HUDEP-2 (cell line): ENCODE results near the gene RRP36.
A peak's percentile ranks its signal among the peaks of the same experiment; 100 is the strongest.

Experiments used
- DNase-seq, 76 experiments: peaks; one replicate each; lab custom pipeline; 2025; ENCODE audit not compliant: unreplicated experiment in 76 of 76; lab: John Stamatoyannopoulos, UW

RRP36 gene

GRCh38 chr6:43060755-43061633 lies 39.6 kb downstream of the RRP36 start:
- DNase-seq = no peak

GRCh38 chr6:43061861-43062260 lies 40.4 kb downstream of the RRP36 start:
- DNase-seq = no peak

- no peak for DNase-seq
Observed at GRCh38 chr6:43062818-43063217, 41.4 kb downstream of the RRP36 start.

- DNase-seq = peak in 20 of 76 experiments; percentile 6 to 45 (median 20)
Observed at GRCh38 chr6:43070028-43070632, 48.7 kb downstream of the RRP36 start.

GRCh38 chr6:43074847-43075669 lies 53.6 kb downstream of the RRP36 start:
- DNase-seq = no peak

GRCh38 chr6:43075670-43076463 lies 54.4 kb downstream of the RRP36 start, which contains the start of gene PTK7:
Gene PTK7 (plus strand): TSS chr6:43076314. CDS start chr6:43076489, 175 bp downstream.
- DNase-seq = no peak

GRCh38 chr6:43076464-43077332 lies 55.3 kb downstream of the RRP36 start:
- no peak for DNase-seq

GRCh38 chr6:43077333-43077809 lies 55.9 kb downstream of the RRP36 start:
- DNase-seq = no peak

- no peak for DNase-seq
Observed at GRCh38 chr6:43077981-43078511, 56.6 kb downstream of the RRP36 start.

- DNase-seq = no peak
Observed at GRCh38 chr6:43078691-43079090, 57.3 kb downstream of the RRP36 start.
